Panc1 (cell line): Measurements from ENCODE around the gene COL5A1. TPM values are rescaled to one million over a fixed set of nuclear protein-coding genes. Genes with fewer than 3 reads are reported as not detected.

Source experiments
- ATAC-seq: fragments of 200-7000 bp; cut with Tn5 transposase; 2 replicates; pipeline ENCODE4 v1.9.1; 2020; ENCODE audit warnings: mild to moderate bottlenecking, moderate library complexity
- BruUV-seq: library from RNA; stranded (reverse); fragments of 400-500 nt; replicated peaks from 2 replicates; lab custom pipeline; 2021; lab: Mats Ljungman, UMichigan
- CTCF ChIA-PET: fragments of 300-600 bp; sonication (Branson Sonifier 250); formaldehyde crosslinking; loops from one replicate; lab custom pipeline; 2022; ENCODE audit warnings: antibody characterized with exemption; lab: Charles Lee
- POLR2A ChIA-PET: fragments of 300-600 bp; sonication (Branson Sonifier 250); formaldehyde crosslinking; loops from one replicate; lab custom pipeline; 2022; ENCODE audit warnings: antibody characterized with exemption; lab: Charles Lee
- DNase-seq: peaks from one replicate; pipeline ENCODE4 v3.0.0-alpha.2; 2010; ENCODE audit warnings: low read depth, low spot score
- H3K27ac ChIP-seq: 2 replicates; pipeline ENCODE4 v1.5.1; 2011; ENCODE audit warnings: mild to moderate bottlenecking, low read length, inconsistent platforms
- H3K27me3 ChIP-seq: fragments of 200-500 bp; sonication (Bioruptor generic); 2 replicates; pipeline ENCODE4 v1.6.0; 2014; ENCODE audit warnings: low read length, inconsistent platforms; ENCODE audit not compliant: control insufficient read depth, insufficient read depth
- H3K36me3 ChIP-seq: fragments of 200-500 bp; sonication (Bioruptor generic); 2 replicates; pipeline ENCODE4 v1.5.1; 2014; ENCODE audit warnings: inconsistent platforms, mild to moderate bottlenecking, low read length, moderate library complexity; ENCODE audit not compliant: control insufficient read depth, insufficient read depth
- H3K4me1 ChIP-seq: 2 replicates; pipeline ENCODE4 v1.5.1; 2011; ENCODE audit warnings: inconsistent platforms, mild to moderate bottlenecking, low read length, moderate library complexity; ENCODE audit not compliant: control insufficient read depth, insufficient read depth
- H3K4me3 ChIP-seq, 2 experiments: 2 replicates each; pipeline ENCODE4 v1.5.1; 2011 to 2012; ENCODE audit warnings: low read depth in 2 of 2, low read length in 2 of 2, mild to moderate bottlenecking in 2 of 2, inconsistent platforms in 1 of 2, moderate library complexity in 1 of 2
- H3K9me3 ChIP-seq: fragments of 200-500 bp; sonication (Bioruptor generic); 2 replicates; pipeline ENCODE4 v1.5.1; 2014; ENCODE audit warnings: low read depth, mild to moderate bottlenecking, inconsistent platforms, low read length, moderate library complexity; ENCODE audit not compliant: control insufficient read depth, insufficient read depth
- CTCF ChIP-seq: fragments of 450-650 bp; IDR thresholded peaks from 2 replicates; pipeline ENCODE4 v1.5.1; 2017; ENCODE audit warnings: mild to moderate bottlenecking
- POLR2AphosphoS5 ChIP-seq: IDR thresholded peaks from 2 replicates; pipeline ENCODE4 v1.6.1; 2012; ENCODE audit warnings: mild to moderate bottlenecking, low read depth, low read length, moderate library complexity
- REST ChIP-seq, 2 experiments: IDR thresholded peaks; 2 replicates each; pipeline ENCODE4 v1.6.1; 2011 to 2012; ENCODE audit warnings: low read depth in 2 of 2, control low read depth in 1 of 2, low read length in 1 of 2, mild to moderate bottlenecking in 1 of 2, moderate library complexity in 1 of 2; ENCODE audit not compliant: insufficient read depth in 1 of 2
- SIN3A ChIP-seq: IDR thresholded peaks from 2 replicates; pipeline ENCODE4 v1.6.1; 2012; ENCODE audit warnings: low read depth, mild to moderate bottlenecking, low read length, moderate library complexity, borderline replicate concordance; ENCODE audit not compliant: insufficient read depth
- TCF7L2 ChIP-seq: IDR thresholded peaks from 2 replicates; pipeline ENCODE4 v1.6.1; 2011; ENCODE audit warnings: mild to moderate bottlenecking, low read depth, low read length, inconsistent platforms
- in situ Hi-C: cut with HindIII; loops from 2 replicates; pipeline ENCODE4 v1.10.0; 2016; ENCODE audit warnings: low sequenced_read_pairs, low pct_unique_long_range_greater_than_20kb
- intact Hi-C: fragments of 100-400 bp; cut with micrococcal nuclease; formaldehyde crosslinking; loops from one replicate; pipeline ENCODE4 v1.10.0; 2022; ENCODE audit not compliant: unreplicated experiment
- total RNA-seq: library from RNA; stranded (reverse); gene quantifications from one replicate; pipeline ENCODE4 v1.2.1, GENCODE V29; 2021; ENCODE audit not compliant: unreplicated experiment

COL5A1 gene
- total RNA-seq, 1 experiment from 2014 or later: 5.7 TPM

- Histone ChIP-seq H3K27ac (no peak overlapping the region), H3K4me1 (no peaks in the 10 kb centered on the region), H3K27me3 (no peaks in the 10 kb centered on the region), H3K36me3 (no peaks in the 10 kb centered on the region), H3K9me3 (no peaks in the 10 kb centered on the region), H3K4me3 (no peak overlapping the region)
- ATAC-seq: no peak
- DNase-seq: no peak
- CTCF ChIA-PET: no interaction called here
- in situ Hi-C loops (no loop called here), intact Hi-C loops (no loop called here)
- TF ChIP-seq SIN3A: no peak
- POLR2A ChIA-PET: no interaction called here
- BruUV-seq: no TSS peak
Measured at GRCh38 chr9:134837529-134837928, 195.9 kb downstream of the COL5A1 start.

GRCh38 chr9:134838651-134839454, 197.2 kb downstream of the COL5A1 start:
- POLR2A ChIA-PET: no interaction called here
- CTCF ChIA-PET: no interaction called here
- H3K36me3 ChIP-seq: no peaks in the 10 kb centered on the region

More at GRCh38 chr9:134838651-134839454, 197.2 kb downstream of the COL5A1 start:
- BruUV-seq: no TSS peak
- no peaks in the 10 kb centered on the region for H3K4me1 ChIP-seq
- ATAC-seq (no peak), DNase-seq (no peak)
- H3K9me3 ChIP-seq: no peaks in the 10 kb centered on the region
- intact Hi-C loops: no loop called here
- TF ChIP-seq SIN3A (no peak), POLR2AphosphoS5 (no peak), TCF7L2 (no peak), REST (IDR thresholded peaks at IDR 0.05; ENCODE audit: insufficient read depth in 1 of 2, low read depth in 2 of 2, low read length in 1 of 2) (no peak), CTCF (no peak)
- no peak overlapping the region for H3K27ac ChIP-seq
- no peak overlapping the region for H3K4me3 ChIP-seq
- no peaks in the 10 kb centered on the region for H3K27me3 ChIP-seq
- in situ Hi-C loops: no loop called here
